GM19463 (cell line): ENCODE data around the gene MYLK2.
"Not testable (repeated sequence)": the region's sequence is repeated elsewhere in the genome, so short reads cannot be mapped to it uniquely, and the experiment has no call there.

ENCODE experiments used
- ATAC-seq: cut with Tn5 transposase; IDR thresholded peaks from one replicate; pipeline ENCODE4 v1.9.1; 2021; ENCODE audit warnings: mild to moderate bottlenecking, moderate library complexity; ENCODE audit not compliant: unreplicated experiment

Gene MYLK2

GRCh38 chr20:31815408-31816188, 3.6 kb upstream of the MYLK2 start:
- no peak for ATAC-seq

GRCh38 chr20:31816221-31816620, 2.9 kb upstream of the MYLK2 start:
- ATAC-seq: no peak

DNA sequence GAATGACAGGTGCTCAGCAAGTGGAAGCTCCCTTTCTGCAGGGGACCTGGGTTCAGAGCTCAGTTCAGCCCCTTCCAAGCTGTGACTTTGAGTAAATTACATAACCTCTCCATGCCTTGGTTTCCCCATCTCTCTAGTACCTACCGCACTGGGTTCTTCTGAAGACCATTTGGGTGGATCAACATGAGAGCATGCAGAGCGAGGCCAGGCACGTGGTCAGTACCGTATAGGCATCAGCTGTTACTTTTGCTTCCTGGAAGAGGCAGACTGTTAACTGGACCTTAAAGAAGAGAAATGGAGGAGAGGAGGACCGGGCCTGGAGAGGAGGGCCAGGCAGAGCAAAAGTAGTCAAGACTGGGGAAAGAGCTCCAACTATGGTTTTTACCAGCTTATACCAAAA, 1.7 kb upstream of the MYLK2 start:
- ATAC-seq: no peak

DNA sequence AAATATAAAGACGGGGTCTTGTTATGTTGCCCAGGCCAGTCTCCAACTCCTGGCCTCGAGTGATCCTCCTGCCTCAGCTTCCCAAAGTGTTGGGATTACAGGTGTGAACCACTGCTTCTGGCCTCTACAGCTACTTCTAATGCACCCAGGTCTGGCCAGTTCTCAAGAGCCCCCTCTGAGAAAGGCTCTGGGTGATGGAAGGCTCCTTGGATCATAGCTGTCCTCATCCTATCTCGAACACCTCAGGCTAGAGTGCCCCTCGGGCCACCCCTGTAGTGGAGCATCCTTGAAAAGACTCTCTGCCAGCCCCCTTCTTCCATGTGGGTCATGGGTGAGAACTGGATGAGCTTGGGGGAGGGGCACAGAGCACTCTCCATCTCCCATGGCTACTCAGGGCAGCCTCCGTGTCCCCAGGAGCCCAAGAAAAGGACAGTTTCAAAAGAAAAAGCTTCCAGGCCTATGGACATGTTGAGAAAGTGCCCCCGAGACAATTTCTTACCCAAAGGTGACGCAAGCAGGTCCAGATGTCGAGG, 714 bp upstream of the MYLK2 start:
- ATAC-seq: no peak

- ATAC-seq: no peak
Measured at GRCh38 chr20:31820228-31820627, 1.1 kb downstream of the MYLK2 start.

GRCh38 chr20:31821427-31821826, 2.3 kb downstream of the MYLK2 start:
- ATAC-seq: no peak

DNA sequence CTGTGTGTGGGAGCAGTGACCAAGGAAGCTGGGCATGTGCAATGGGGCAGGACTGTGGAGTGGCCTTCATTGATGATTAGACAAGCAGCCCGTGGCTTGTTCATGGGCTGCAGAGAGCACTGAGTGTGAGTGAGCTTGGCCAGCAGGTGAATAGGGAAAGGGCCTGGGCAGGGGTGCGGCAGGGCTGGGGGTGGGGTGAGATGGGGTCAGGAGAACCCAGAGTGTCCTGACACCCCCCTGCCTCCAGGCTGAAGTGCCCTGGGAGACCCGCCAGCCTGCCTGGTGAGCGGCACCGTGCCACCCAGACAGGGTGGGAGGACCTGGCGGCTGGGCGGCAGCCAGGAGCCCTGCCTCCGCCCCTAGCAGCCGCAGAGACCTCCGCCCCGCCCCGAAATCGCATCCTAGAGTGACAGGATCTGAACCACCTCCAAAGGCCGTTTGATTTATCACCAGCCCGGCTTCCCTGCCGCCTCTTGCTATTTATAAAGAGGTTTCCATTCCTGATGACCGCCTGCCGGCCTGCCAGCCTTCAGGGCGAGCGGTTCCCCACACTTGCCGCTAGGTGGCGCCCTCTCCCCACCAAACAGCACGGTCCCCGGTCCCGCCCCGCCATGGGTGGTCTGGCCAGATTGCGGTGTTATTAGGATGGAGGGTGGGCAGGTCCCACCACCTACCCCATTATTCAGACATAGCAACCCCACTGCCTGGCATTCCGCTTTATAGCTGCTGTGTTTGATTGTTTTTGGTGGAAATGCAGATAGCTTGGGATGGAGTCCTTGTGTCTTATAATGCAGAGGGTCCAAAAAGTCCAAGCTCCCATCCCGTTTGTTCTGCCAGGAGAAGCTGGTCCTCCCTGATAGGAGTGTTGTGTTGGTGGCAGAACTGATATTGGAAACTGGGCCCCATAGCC, 3.5 kb downstream of the MYLK2 start:
- peak; percentile 65 for ATAC-seq

DNA sequence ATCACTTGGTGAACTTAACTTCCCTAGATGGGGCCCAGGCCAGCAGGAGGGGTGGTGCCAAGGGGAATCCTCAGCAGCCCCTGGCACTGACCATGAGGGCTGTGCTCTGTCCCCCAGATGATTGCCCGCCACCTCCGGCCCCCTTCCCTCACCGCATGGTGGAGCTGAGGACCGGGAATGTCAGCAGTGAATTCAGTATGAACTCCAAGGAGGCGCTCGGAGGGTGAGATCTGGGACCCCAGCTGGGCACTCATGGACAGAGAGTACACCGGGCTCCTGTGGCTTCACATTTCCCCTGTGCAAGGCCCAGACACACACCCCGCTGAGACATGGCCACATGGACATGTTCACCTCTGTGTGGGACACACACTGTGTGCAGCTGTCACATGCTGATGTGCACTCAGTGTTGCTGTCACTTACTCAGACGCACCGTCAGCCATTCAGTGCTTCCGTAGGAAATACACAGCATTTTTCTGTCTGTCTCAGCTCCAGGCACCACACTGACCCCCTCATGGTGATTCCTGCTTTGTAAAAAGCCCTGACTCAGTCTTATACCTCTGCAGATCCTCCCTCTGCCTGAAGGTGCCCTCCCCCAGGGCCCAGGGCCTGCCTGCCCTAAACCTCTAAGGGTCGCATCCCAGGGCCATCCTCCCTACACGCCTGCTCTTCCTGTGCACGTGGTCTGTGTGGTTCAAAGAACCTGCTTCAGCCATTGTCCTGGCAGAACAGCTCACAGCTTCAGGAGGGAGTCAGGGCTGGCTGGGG, 4.4 kb downstream of the MYLK2 start:
- ATAC-seq: no peak

DNA sequence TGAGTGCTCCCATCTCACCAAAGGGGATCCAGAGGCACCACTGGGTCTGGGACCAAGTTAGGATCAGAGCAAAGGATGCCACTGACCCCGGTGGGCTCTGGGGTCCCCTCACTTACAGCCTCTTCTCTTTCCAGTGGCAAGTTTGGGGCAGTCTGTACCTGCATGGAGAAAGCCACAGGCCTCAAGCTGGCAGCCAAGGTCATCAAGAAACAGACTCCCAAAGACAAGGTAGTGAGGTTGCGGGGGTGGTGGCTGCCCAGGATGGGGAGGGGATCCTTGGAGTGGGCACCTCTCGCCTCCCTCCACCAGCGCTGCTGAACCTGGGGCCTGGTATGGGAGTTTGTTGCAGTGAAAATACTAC, 4.9 kb downstream of the MYLK2 start:
- ATAC-seq: no peak

- ATAC-seq: no peak
Measured at GRCh38 chr20:31824554-31825313, 5.6 kb downstream of the MYLK2 start.

GRCh38 chr20:31826074-31826473, 6.9 kb downstream of the MYLK2 start:
- ATAC-seq: no peak

DNA sequence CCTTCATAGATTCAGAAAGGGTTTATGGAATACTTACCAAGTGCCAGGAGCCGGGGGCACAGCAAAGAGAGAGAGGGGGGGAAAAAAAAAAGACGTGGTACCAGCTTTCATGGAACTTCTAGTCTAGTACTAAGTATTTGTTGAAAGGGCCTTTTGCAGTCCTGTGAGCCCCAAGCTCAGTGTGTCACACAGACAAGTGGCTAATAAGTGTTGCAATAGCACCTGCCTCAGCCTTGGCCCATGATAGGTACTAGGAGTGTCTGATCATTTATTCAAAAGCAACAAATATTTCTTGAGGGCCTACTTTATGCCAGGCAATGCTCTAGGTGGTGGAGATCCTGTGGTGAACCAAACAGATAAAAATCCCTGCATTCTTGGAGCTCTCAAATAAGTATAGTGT, 7.9 kb downstream of the MYLK2 start:
- no peak for ATAC-seq

DNA sequence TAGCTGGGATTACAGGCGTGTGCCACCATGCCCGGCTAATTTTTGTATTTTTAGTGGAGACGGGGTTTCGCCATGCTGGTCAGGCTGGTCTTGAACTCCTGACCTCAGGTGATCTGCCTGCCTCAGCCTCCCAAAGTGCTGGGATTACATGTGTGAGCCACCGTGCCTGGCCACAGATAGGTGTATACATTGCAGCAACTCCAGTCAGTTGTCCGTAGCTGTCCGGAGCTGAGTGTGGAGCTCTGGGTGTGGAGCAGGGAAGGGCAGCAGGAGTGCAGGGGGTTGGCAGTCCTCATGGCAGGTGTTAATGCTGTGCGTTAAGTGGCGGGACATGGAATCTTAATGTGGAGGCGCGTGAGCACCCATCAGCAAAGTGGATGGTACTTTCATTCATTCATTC, 8.9 kb downstream of the MYLK2 start:
- not testable (repeated sequence) for ATAC-seq

GRCh38 chr20:31829731-31830130, 10.6 kb downstream of the MYLK2 start:
- no peak for ATAC-seq

GRCh38 chr20:31830406-31830981, 11.3 kb downstream of the MYLK2 start:
- ATAC-seq: no peak

- no peak for ATAC-seq
Measured at GRCh38 chr20:31831211-31831610, 12.1 kb downstream of the MYLK2 start.

GRCh38 chr20:31831771-31832306, 12.7 kb downstream of the MYLK2 start:
- ATAC-seq: no peak

DNA sequence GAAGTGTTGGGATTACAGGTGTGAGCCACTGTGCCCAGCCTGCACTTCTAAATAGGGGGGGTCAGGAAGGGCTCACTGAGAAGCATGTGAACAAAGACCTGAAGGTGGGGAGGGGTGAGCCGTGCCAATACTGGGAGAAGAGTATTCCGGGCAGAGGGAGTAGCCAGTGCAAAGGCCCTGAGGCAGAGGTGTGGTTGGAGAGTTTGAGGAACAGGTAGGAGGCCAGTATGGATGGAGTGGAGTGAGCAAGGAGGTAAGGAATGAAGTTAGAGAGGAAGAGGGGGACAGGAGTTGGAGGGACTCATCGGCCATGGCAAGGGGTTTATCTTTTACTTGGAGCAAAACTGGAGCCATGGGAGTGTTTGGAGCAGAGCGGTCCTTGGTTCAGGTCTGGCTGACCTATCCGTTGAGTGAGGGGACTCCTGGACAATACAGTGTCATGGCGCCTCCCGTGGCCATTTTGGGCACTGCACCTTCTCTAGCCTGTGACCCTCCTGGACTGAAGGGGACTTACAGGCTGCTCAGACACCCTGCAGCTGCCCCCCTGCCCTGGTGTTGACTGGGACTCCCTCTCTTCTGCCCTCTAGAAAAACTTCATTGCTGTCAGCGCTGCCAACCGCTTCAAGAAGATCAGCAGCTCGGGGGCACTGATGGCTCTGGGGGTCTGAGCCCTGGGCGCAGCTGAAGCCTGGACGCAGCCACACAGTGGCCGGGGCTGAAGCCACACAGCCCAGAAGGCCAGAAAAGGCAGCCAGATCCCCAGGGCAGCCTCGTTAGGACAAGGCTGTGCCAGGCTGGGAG, 14.2 kb downstream of the MYLK2 start:
- ATAC-seq: no peak

- no peak for ATAC-seq
Measured at GRCh38 chr20:31833931-31834521, 14.9 kb downstream of the MYLK2 start.
